Epithelial cell of esophagus (primary cell): Measurements from ENCODE around the gene IL10RB.

ENCODE experiments used
- DNase-seq: peaks from one replicate; pipeline ENCODE4 v3.0.0; 2010; ENCODE audit warnings: low read depth
- H3K4me3 ChIP-seq: 2 replicates; pipeline ENCODE4 v1.5.1; 2011; ENCODE audit warnings: mild to moderate bottlenecking, low read length, control low read depth
- CTCF ChIP-seq: IDR thresholded peaks from 2 replicates; pipeline ENCODE4 v1.5.1; 2011; ENCODE audit warnings: low read depth, mild to moderate bottlenecking, low read length, control low read depth, inconsistent platforms; ENCODE audit not compliant: insufficient read depth; ENCODE audit errors: missing control alignments

The IL10RB gene

GRCh38 chr21:33229784-33230544, 36.2 kb upstream of the IL10RB start, which contains the start of gene IFNAR2:
Gene IFNAR2, plus strand, starts transcription at chr21:33229938. Its CDS starts 11,985 bp downstream, at chr21:33241923.
- TF ChIP-seq CTCF = no peak
- H3K4me3 ChIP-seq = peak within 1 kb of the TSS; percentile 69
- peak; percentile 58 for DNase-seq

DNA sequence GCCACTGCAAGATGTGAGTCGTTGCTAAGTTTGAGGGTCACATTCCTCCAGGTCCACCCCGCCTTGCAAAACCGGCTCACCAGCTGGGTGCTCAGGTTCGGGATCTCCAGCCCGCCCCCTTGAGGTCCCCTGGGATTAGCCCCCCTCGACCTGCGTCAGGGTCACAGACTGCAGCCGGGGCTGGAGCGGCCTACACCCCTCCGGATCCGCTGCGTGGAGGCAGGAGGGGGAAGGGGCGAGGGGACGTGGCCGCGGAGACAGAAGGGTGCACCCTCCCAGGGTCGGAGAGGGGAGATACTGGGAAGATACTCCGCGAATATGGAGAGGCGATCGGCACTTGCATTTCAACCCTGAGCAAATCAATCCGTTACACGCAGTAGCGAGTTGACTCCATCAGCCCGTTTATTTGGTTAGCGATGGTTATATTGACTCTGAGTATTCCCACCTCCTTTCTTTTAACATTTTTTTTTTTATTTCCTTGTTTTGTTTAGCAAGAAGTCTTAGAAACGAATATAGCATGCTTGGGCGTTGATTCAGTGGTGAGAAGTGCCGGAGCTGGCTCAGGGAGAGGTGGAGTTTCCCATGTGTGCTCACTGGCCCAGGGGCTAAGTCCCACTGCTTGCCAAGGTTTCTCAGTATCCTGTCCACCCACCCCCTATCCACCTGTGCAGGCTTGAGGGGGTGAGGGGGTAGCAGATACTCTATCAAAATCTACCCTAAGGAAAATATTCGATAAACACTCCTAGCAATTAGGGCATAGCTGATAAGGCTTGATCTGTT, 35.4 kb upstream of the IL10RB start:
- peak overlapping the region; percentile 69 for H3K4me3 ChIP-seq
- TF ChIP-seq CTCF = no peak
- DNase-seq = peak; percentile 90

DNA sequence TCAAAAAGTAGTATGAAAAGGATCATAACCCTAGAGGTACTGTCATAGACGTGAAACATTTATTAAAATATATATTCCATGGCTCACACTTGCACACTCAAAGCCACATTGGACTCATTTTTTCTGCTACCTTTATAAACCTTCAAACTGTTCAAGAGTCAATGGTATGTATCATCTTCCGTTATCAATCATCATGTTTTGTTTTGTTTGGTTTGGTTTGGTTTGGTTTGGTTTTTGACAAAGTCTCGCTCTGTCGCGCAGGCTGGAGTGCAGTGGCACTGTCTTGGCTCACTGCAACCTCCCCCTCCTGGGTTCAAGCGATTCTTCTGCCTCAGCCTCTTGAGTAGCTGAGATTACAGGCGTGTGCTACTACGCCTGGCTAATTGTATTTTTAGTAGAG, 34.6 kb upstream of the IL10RB start:
- DNase-seq = no peak
- TF ChIP-seq CTCF = no peak
- H3K4me3 ChIP-seq = no peak overlapping the region

GRCh38 chr21:33232291-33233034, 33.7 kb upstream of the IL10RB start:
- no peak for DNase-seq
- no peak for TF ChIP-seq CTCF
- no peak overlapping the region for H3K4me3 ChIP-seq

DNA sequence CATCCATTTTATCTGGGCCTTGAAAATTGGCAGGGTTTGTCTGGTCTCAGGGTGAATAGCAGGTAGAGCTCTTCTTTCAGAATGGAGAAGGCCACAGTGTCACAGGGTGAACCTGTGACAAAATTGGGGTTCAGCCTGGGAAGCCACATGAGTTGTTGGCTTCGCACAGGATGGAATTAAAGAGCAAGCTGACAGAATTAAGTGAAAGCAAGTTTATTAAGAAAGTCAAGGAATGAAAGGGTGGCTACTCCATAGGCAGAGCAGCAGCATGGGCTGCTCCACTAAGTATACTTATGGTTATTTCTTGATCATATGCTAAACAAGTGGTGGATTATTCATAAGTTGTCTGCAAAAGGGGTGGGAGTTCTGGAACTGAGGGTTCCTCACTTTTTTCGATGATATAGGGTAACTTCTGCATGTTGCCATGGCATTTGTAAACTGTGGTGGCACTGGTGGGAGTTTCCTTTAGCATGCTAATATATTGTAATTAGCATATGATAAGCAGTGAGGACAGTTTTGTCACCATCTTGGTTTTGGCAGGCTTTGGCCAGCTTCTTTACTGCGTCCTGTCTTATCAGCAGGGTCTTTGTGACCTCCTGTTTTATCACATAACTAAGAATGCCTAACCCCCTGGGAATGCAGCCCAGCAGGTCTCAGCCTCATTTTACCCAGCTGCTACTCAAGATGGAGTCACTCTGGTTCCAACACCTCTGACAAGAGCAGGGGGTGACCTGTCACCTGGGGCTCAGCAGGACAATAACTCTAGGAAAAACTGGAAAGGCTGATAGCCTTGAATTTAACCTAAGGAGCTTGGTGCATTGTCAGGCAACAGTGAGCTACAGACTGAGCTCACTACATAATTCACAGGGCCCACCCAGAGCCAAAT, 31.3 kb upstream of the IL10RB start:
- DNase-seq = no peak
- H3K4me3 ChIP-seq = no peak overlapping the region
- TF ChIP-seq CTCF = no peak
